ENCODE data around the gene PPIF.

DNA sequence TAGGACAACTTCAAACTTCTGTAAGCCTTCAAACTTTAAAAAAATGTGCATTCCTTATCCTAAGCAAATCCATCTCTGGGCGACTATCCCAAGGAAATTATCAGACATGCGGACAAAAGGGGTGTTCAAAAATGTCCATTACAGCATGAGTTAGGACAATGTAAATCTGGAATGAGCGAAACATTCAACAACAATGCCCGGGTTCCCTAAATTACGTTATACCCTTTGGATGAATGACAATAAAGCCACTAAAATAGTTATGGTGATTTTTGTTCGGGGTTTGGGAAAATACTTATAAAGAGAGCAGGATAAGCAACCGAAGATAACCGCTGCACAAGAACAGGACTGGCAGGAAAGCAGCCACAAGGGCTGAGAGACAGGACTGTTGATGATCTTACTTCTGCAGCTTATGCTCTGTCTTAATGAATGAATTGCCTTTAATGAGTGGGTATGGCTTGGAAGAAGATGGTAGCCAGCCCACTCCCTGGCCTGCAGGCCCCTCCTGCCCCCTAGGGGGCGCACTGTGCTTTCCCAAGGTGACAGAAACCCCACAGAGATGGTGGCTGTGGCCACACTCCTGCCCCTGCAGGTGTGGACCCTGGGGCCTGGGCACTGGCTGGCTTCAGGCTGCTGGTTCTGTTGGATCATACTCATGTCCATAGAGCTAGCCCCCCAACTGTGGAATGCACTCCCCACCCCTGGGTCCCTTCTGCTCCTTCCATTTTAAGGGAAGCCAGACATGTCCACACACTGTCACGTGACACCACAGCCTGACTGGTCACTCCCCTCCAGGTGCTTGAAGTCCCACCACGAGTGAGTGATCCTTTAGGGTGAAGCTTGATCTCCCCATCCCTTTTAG is 53.1 kb downstream of the PPIF start:
- TF ChIP-seq EZH2phosphoT487 (IDR thresholded peaks at IDR 0.05; ENCODE audit: insufficient read depth, low read depth) = no peak
- no peak for TF ChIP-seq EZH2 (IDR thresholded peaks at IDR 0.05; ENCODE audit: insufficient read depth, poor library complexity, severe bottlenecking)

Measured in GM23248 (cell line).